ENCODE results near the gene USP6.
"Not testable (repeated sequence)": the region's sequence is repeated elsewhere in the genome, so short reads cannot be mapped to it uniquely, and the experiment has no call there.

The USP6 gene

GRCh38 chr17:5069724-5070123 is 46.1 kb upstream of the USP6 start:
- ATAC-seq: no peak
- TF ChIP-seq CREB5 (CRISPR knock-in tag; IDR thresholded peaks at IDR 0.05; ENCODE audit: low read depth) (no peak), CSDC2 (CRISPR knock-in tag; IDR thresholded peaks at IDR 0.05) (no peak), ZNF70 (CRISPR knock-in tag; IDR thresholded peaks at IDR 0.05) (no peak), ESRRG (CRISPR knock-in tag; IDR thresholded peaks at IDR 0.05) (no peak), SNAI2 (CRISPR knock-in tag; IDR thresholded peaks at IDR 0.05) (no peak), ZNF565 (CRISPR knock-in tag; conservative IDR thresholded peaks at IDR 0.05; ENCODE audit: low read depth) (no peak), ZFP30 (CRISPR knock-in tag; IDR thresholded peaks at IDR 0.05) (no peak), PPARA (CRISPR knock-in tag; IDR thresholded peaks at IDR 0.05; ENCODE audit: borderline replicate concordance) (no peak), ZNF8 (CRISPR knock-in tag; IDR thresholded peaks at IDR 0.05) (no peak), TOX (CRISPR knock-in tag; IDR thresholded peaks at IDR 0.05; ENCODE audit: borderline replicate concordance) (no peak)

- ATAC-seq: not testable (repeated sequence)
These were observed 40.4 kb upstream of the USP6 start for GRCh38 chr17:5075472-5075871.

- ATAC-seq: not testable (repeated sequence)
These were observed 38.6 kb upstream of the USP6 start for GRCh38 chr17:5077275-5077674.

- TF ChIP-seq PATZ1 (CRISPR knock-in tag; IDR thresholded peaks at IDR 0.05; ENCODE audit: borderline replicate concordance) (no peak), BACH2 (CRISPR knock-in tag; IDR thresholded peaks at IDR 0.05; ENCODE audit: borderline replicate concordance) (no peak), OSR1 (CRISPR knock-in tag; IDR thresholded peaks at IDR 0.05) (no peak), PPARA (CRISPR knock-in tag; IDR thresholded peaks at IDR 0.05; ENCODE audit: borderline replicate concordance) (no peak), TOX (CRISPR knock-in tag; IDR thresholded peaks at IDR 0.05; ENCODE audit: borderline replicate concordance) (no peak), TCF4 (CRISPR knock-in tag; IDR thresholded peaks at IDR 0.05; ENCODE audit: borderline replicate concordance) (no peak), ZNF565 (CRISPR knock-in tag; conservative IDR thresholded peaks at IDR 0.05; ENCODE audit: low read depth) (no peak), ZC3H10 (CRISPR knock-in tag; IDR thresholded peaks at IDR 0.05) (no peak), CSDC2 (CRISPR knock-in tag; IDR thresholded peaks at IDR 0.05) (no peak), ZFP30 (CRISPR knock-in tag; IDR thresholded peaks at IDR 0.05) (no peak), ZNF70 (CRISPR knock-in tag; IDR thresholded peaks at IDR 0.05) (no peak), SNAI2 (CRISPR knock-in tag; IDR thresholded peaks at IDR 0.05) (no peak), GLIS3 (CRISPR knock-in tag; IDR thresholded peaks at IDR 0.05) (no peak), ARNTL (CRISPR knock-in tag; IDR thresholded peaks at IDR 0.05; ENCODE audit: borderline replicate concordance, low read depth) (no peak), ISL1 (CRISPR knock-in tag; IDR thresholded peaks at IDR 0.05) (no peak), ZFP3 (CRISPR knock-in tag; IDR thresholded peaks at IDR 0.05) (no peak), RARB (CRISPR knock-in tag; IDR thresholded peaks at IDR 0.05) (no peak)
- no peak; the same call in 1 of the 3 replicates for ATAC-seq
These were observed 38.1 kb upstream of the USP6 start for GRCh38 chr17:5077781-5078105.

- peak; percentile 93 for ATAC-seq
- TF ChIP-seq ZNF8 (CRISPR knock-in tag; IDR thresholded peaks at IDR 0.05) (no peak), CSDC2 (CRISPR knock-in tag; IDR thresholded peaks at IDR 0.05) (peak; percentile 56; the same call in 1 of the 2 replicates), ESRRG (CRISPR knock-in tag; IDR thresholded peaks at IDR 0.05) (no peak), SNAI2 (CRISPR knock-in tag; IDR thresholded peaks at IDR 0.05) (peak; percentile 68; the same call in 1 of the 2 replicates), TCF4 (CRISPR knock-in tag; IDR thresholded peaks at IDR 0.05; ENCODE audit: borderline replicate concordance) (0 out of 2 replicates have a peak, but pooled peaks have one; percentile 16)
These were observed 37.5 kb upstream of the USP6 start, which contains the start of gene ZFP3 for GRCh38 chr17:5078106-5079028. Gene ZFP3, plus strand, starts transcription at chr17:5078467. Its CDS starts 13,038 bp downstream, at chr17:5091505.

- ATAC-seq: no peak
- TF ChIP-seq ZC3H10 (CRISPR knock-in tag; IDR thresholded peaks at IDR 0.05): no peak
- no peak for TF ChIP-seq RARB (CRISPR knock-in tag; IDR thresholded peaks at IDR 0.05)
- no peak for TF ChIP-seq CSRNP3 (CRISPR knock-in tag; IDR thresholded peaks at IDR 0.05)
- TF ChIP-seq GLIS3 (CRISPR knock-in tag; IDR thresholded peaks at IDR 0.05): no peak
- TF ChIP-seq PATZ1 (CRISPR knock-in tag; IDR thresholded peaks at IDR 0.05; ENCODE audit: borderline replicate concordance): no peak
- TF ChIP-seq TOX (CRISPR knock-in tag; IDR thresholded peaks at IDR 0.05; ENCODE audit: borderline replicate concordance): no peak
- no peak for TF ChIP-seq PPARA (CRISPR knock-in tag; IDR thresholded peaks at IDR 0.05; ENCODE audit: borderline replicate concordance)
- TF ChIP-seq ZNF8 (CRISPR knock-in tag; IDR thresholded peaks at IDR 0.05): no peak
- no peak for TF ChIP-seq POU6F1 (CRISPR knock-in tag; IDR thresholded peaks at IDR 0.05; ENCODE audit: borderline replicate concordance, low read depth)
- TF ChIP-seq CSDC2 (CRISPR knock-in tag; IDR thresholded peaks at IDR 0.05): no peak
These were observed 35.2 kb upstream of the USP6 start for GRCh38 chr17:5080591-5080990.

Measured in SK-N-SH treated with all-trans-retinoic acid at 6 μM for 48 hours (cell line).